HFF-Myc (cell line): Measurements from ENCODE around the gene RGL1.

ENCODE experiments used
- DNase-seq: peaks from one replicate; pipeline ENCODE4 v3.0.0-alpha.2; 2011; ENCODE audit warnings: low read depth; ENCODE audit errors: extremely low read depth
- H3K4me3 ChIP-seq: replicated peaks from 2 replicates; pipeline ENCODE4 v1.5.1; 2011; ENCODE audit warnings: low read depth, mild to moderate bottlenecking, control low read depth, low read length
- CTCF ChIP-seq: IDR thresholded peaks from 2 replicates; pipeline ENCODE4 v1.5.1; 2012; ENCODE audit warnings: mild to moderate bottlenecking, low read depth, low read length, control low read depth; ENCODE audit errors: missing control alignments

Gene RGL1

DNA sequence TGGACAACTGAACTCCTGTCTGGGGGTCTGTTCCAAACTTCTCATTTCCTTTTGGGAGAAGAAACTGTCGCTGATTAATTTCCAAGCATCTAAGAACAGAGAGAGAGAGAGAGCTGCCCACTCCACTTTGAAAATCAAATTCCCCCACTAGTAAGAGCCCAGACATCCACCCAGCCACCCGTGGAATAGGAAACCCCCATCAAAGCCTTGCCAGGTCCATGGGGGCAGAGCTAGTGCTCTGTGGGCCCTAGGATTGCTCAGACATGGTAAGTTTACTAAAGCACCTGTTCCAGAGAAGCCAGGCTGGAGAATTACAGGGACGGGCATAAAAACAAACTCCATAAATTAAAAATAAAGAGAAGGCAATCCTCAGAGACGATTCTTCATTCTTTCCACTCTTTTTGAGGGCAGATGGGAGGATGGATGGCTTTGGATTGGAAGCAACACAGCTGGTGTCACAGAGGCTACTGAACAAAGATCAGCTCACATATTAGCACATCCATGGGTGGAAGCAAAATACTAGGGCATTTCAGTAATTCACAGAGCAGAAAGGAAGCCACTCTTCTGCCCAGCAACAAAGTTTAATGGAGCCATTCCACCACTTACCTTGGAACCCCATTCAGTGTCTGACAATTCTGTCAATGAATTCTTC, 128.7 kb downstream of the RGL1 start:
- no peak for DNase-seq
- no peak overlapping the region for H3K4me3 ChIP-seq
- TF ChIP-seq CTCF, result no peak

DNA sequence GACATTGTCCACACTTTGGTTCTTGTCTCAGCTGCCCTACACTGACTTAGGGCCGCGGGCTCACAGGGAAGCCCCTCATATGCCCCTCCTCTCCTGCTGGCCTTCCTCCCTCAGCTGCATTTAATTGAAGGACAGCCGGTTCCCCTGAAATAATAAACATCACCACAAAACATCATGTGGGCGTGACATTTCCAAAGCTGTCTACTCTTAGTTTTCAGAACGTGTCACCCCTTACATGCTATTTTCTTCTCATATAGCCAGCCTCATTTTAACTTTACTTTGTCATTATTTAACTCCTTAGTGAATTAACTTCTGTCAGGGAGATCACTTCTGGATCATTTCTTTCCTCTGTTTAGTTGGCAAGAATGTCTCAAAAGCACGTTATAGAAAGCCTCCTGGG, 129.4 kb downstream of the RGL1 start:
- no peak for TF ChIP-seq CTCF
- DNase-seq, result no peak
- no peak overlapping the region for H3K4me3 ChIP-seq

GRCh38 chr1:183936009-183936408, 131.1 kb downstream of the RGL1 start:
- no peak for DNase-seq
- no peak for TF ChIP-seq CTCF
- no peak overlapping the region for H3K4me3 ChIP-seq

GRCh38 chr1:183936791-183937190, 131.9 kb downstream of the RGL1 start:
- no peak overlapping the region for H3K4me3 ChIP-seq
- TF ChIP-seq CTCF, result no peak

DNA sequence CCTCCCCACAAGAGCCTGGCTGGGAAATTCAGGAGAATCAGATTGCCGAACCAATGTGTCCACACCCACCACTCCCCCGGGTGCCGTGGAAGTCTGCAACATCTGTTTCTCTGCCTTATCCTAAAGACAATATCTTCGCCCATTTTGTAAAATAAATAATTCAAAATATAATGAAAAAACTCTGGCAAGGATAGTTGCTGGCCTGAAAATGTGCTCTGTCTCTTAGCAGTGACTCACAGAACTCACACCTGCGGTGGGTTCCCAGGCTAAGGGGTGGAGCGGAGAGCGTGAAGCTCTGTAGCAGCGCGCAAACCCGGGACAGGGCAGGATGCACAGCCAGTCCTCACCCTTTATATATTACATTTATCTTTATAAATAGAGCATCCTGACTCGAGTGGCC, 132.7 kb downstream of the RGL1 start:
- no peak for DNase-seq
- no peak overlapping the region for H3K4me3 ChIP-seq
- no peak for TF ChIP-seq CTCF

More at GRCh38 chr1:183936791-183937190, 131.9 kb downstream of the RGL1 start:
- no peak for DNase-seq

- no peak overlapping the region for H3K4me3 ChIP-seq
- TF ChIP-seq CTCF, result no peak
- no peak for DNase-seq
Observed at GRCh38 chr1:183941001-183941400, 136.1 kb downstream of the RGL1 start.

- peak; percentile 76 for DNase-seq
- TF ChIP-seq CTCF, result peak; percentile 8
- no peak overlapping the region for H3K4me3 ChIP-seq
Observed at GRCh38 chr1:183942933-183943693, 138.2 kb downstream of the RGL1 start.
